Measurements from ENCODE around the gene LMX1A.

- TF ChIP-seq, protein P1, sequence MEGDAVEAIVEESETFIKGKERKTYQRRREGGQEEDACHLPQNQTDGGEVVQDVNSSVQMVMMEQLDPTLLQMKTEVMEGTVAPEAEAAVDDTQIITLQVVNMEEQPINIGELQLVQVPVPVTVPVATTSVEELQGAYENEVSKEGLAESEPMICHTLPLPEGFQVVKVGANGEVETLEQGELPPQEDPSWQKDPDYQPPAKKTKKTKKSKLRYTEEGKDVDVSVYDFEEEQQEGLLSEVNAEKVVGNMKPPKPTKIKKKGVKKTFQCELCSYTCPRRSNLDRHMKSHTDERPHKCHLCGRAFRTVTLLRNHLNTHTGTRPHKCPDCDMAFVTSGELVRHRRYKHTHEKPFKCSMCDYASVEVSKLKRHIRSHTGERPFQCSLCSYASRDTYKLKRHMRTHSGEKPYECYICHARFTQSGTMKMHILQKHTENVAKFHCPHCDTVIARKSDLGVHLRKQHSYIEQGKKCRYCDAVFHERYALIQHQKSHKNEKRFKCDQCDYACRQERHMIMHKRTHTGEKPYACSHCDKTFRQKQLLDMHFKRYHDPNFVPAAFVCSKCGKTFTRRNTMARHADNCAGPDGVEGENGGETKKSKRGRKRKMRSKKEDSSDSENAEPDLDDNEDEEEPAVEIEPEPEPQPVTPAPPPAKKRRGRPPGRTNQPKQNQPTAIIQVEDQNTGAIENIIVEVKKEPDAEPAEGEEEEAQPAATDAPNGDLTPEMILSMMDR (IDR thresholded peaks at IDR 0.05), result no peak
- TF ChIP-seq POLR2A (IDR thresholded peaks at IDR 0.05), result no peak
- TF ChIP-seq POLR2AphosphoS5 (IDR thresholded peaks at IDR 0.05), result no peak
Measured at GRCh38 chr1:165205145-165205544, 151.4 kb downstream of the LMX1A start.

All from prostate gland (tissue), 2 donors.